Body of pancreas (tissue), 4 donors: Measurements from ENCODE around the gene SUN5.

ENCODE experiments used
- POLR2A ChIP-seq, 3 donors: fragments of 450-650 bp; IDR thresholded peaks; one replicate each; pipeline ENCODE4 v1.6.1; 2016; ENCODE audit warnings: antibody characterized with exemption in 3 of 3, mild to moderate bottlenecking in 2 of 3
- TF ChIP-seq, protein P1 (sequence below), 7 experiments: fragments of 450-650 bp in 4 of 7; fragments of 200-600 bp in 3 of 7; sonication (generic) in 3 of 7; IDR thresholded peaks; one replicate each; pipeline ENCODE4 v1.5.1; 2016 to 2019; ENCODE audit warnings: antibody characterized with exemption in 7 of 7

DNA sequence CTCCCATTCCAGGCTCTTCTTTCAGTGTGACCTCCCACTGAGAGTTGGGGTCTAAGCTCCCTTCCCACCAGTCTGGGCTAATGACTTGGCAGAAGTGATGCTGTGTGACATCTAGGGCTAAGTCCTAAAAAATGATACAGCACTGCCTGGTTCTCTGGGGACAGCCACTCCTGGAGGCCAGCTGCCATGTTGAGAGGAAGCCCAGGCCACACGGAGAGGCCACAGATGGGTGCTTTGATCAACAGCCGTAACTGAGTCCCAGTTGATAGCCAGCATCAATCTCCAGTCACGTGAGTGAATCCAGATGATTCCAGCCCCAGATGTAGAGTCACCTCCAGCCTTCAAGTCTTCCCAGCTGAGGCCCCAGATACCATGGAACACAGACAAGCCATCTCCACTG is 13.8 kb downstream of the SUN5 start:
- no peak for TF ChIP-seq POLR2A (IDR thresholded peaks at IDR 0.05)
- TF ChIP-seq, protein P1, sequence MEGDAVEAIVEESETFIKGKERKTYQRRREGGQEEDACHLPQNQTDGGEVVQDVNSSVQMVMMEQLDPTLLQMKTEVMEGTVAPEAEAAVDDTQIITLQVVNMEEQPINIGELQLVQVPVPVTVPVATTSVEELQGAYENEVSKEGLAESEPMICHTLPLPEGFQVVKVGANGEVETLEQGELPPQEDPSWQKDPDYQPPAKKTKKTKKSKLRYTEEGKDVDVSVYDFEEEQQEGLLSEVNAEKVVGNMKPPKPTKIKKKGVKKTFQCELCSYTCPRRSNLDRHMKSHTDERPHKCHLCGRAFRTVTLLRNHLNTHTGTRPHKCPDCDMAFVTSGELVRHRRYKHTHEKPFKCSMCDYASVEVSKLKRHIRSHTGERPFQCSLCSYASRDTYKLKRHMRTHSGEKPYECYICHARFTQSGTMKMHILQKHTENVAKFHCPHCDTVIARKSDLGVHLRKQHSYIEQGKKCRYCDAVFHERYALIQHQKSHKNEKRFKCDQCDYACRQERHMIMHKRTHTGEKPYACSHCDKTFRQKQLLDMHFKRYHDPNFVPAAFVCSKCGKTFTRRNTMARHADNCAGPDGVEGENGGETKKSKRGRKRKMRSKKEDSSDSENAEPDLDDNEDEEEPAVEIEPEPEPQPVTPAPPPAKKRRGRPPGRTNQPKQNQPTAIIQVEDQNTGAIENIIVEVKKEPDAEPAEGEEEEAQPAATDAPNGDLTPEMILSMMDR (IDR thresholded peaks at IDR 0.05), result no peak
